ENCODE results near the gene ARMC3.
"Not testable (repeated sequence)": the region's sequence is repeated elsewhere in the genome, so short reads cannot be mapped to it uniquely, and the experiment has no call there.

The ARMC3 gene

GRCh38 chr10:23064813-23065114 is 136.9 kb downstream of the ARMC3 start:
- not testable (repeated sequence) for H3K9me3 ChIP-seq (ENCODE audit: control insufficient read depth, insufficient read depth, low read length); H3K4me3 ChIP-seq (ENCODE audit: low read depth, low read length); H3K27me3 ChIP-seq (ENCODE audit: control insufficient read depth, insufficient read depth, low read length); H3K36me3 ChIP-seq (ENCODE audit: control insufficient read depth, insufficient read depth, low read length); H3K9ac ChIP-seq (ENCODE audit: low read depth, low read length); H3K27ac ChIP-seq (ENCODE audit: low read depth, low read length)
- H3K4me1 ChIP-seq (ENCODE audit: control insufficient read depth, insufficient read depth, low read length) = peaks cover 34% of the 10 kb centered on the region

DNA sequence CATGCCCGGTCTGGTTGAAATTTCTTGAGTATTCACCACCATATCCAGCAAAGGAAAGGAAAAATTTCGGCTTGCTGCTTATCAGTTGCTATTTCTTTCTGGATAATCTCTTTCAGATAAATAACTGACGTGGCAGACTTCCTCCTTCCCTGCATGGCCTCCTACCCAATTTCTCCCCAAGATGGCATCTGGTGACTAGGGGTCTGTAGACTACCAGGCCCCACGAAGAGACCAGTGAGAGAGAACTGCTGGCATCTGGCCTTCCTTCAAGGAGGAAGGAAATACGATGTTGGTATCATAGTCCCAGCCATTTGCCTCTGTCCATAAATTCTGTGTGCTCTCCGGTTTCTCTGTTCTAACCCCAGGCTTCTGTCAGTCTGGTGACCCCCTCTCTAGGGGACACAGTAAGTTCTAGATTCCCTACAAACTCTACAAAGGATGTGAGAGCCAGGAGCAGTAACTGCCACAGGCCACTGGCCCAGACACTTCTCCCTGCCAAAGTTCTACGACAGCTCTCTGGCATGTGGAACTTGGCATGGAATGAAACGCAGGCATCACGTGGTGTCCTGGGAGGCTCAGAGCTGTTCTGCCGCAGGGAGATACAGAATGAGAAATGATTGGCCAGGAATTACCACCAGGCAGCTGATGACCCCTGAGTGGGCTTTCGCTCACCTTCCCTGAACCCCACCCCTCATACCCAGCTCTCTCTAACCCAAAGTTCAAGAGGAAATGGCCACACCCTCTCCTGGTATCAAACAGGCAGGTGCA is 137.5 kb downstream of the ARMC3 start:
- Histone ChIP-seq H3K9me3 (ENCODE audit: control insufficient read depth, insufficient read depth, low read length) (no peaks in the 10 kb centered on the region), H3K27ac (ENCODE audit: low read depth, low read length) (no peak overlapping the region), H3K9ac (ENCODE audit: low read depth, low read length) (no peak overlapping the region), H3K27me3 (ENCODE audit: control insufficient read depth, insufficient read depth, low read length) (0 out of 2 replicates have a peak, but pooled peaks cover 2% of the 10 kb centered on the region), H3K36me3 (ENCODE audit: control insufficient read depth, insufficient read depth, low read length) (no peaks in the 10 kb centered on the region), H3K4me1 (ENCODE audit: control insufficient read depth, insufficient read depth, low read length) (peaks cover 28% of the 10 kb centered on the region), H3K4me3 (ENCODE audit: low read depth, low read length) (no peak overlapping the region)

- H3K4me3 ChIP-seq (ENCODE audit: low read depth, low read length) = no peak overlapping the region
- 0 out of 2 replicates have a peak, but pooled peaks cover 2% of the 10 kb centered on the region for H3K27me3 ChIP-seq (ENCODE audit: control insufficient read depth, insufficient read depth, low read length)
- H3K9me3 ChIP-seq (ENCODE audit: control insufficient read depth, insufficient read depth, low read length) = no peaks in the 10 kb centered on the region
- H3K9ac ChIP-seq (ENCODE audit: low read depth, low read length) = no peak overlapping the region
- no peak overlapping the region for H3K27ac ChIP-seq (ENCODE audit: low read depth, low read length)
- no peaks in the 10 kb centered on the region for H3K36me3 ChIP-seq (ENCODE audit: control insufficient read depth, insufficient read depth, low read length)
- peaks cover 14% of the 10 kb centered on the region for H3K4me1 ChIP-seq (ENCODE audit: control insufficient read depth, insufficient read depth, low read length)
These were observed 139.5 kb downstream of the ARMC3 start for GRCh38 chr10:23067337-23067736.

DNA sequence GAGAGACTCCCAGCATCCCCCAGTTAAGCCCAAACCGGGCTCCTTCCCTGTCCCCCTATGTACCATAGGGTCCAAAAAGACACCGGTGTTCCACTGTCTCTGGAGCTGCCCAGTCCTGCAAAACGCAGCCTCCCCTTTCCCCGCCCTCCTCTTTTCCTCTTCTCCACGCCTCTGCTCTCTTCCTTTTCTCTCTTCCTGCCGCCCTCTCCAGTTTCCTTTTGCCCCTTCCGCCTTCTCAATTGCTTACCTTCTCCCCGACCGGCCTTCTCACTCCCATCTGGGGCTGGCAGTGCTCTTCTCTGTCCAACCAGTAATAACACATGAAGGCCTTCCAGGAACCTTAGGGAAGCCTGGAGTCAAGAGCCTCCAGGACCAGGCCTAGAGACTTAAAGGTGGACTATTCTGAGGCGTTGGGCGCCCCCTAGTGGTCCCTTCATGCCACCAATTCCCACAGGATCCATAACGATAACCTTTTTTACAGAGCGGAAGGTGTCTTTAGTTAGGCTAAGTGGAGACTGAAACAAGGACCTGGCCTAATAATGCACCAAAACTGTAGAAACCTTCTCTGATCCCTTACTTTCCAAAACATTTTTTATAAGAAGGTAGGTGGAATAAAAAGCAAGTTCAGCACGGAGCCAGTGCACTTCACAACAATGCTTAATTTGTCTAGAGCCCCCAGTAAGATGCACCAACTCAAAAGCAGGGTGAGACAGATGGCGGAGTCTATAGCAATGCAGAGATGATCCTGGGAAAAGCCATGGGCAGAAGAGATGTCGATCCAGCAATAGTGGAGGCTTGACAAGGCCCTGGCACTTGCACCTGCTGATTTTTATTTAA is 140.3 kb downstream of the ARMC3 start:
- Histone ChIP-seq H3K4me1 (ENCODE audit: control insufficient read depth, insufficient read depth, low read length) (peaks cover 10% of the 10 kb centered on the region), H3K27ac (ENCODE audit: low read depth, low read length) (no peak overlapping the region), H3K27me3 (ENCODE audit: control insufficient read depth, insufficient read depth, low read length) (0 out of 2 replicates have a peak, but pooled peaks cover 2% of the 10 kb centered on the region), H3K36me3 (ENCODE audit: control insufficient read depth, insufficient read depth, low read length) (no peaks in the 10 kb centered on the region), H3K9me3 (ENCODE audit: control insufficient read depth, insufficient read depth, low read length) (no peaks in the 10 kb centered on the region), H3K9ac (ENCODE audit: low read depth, low read length) (no peak overlapping the region), H3K4me3 (ENCODE audit: low read depth, low read length) (no peak overlapping the region)

DNA sequence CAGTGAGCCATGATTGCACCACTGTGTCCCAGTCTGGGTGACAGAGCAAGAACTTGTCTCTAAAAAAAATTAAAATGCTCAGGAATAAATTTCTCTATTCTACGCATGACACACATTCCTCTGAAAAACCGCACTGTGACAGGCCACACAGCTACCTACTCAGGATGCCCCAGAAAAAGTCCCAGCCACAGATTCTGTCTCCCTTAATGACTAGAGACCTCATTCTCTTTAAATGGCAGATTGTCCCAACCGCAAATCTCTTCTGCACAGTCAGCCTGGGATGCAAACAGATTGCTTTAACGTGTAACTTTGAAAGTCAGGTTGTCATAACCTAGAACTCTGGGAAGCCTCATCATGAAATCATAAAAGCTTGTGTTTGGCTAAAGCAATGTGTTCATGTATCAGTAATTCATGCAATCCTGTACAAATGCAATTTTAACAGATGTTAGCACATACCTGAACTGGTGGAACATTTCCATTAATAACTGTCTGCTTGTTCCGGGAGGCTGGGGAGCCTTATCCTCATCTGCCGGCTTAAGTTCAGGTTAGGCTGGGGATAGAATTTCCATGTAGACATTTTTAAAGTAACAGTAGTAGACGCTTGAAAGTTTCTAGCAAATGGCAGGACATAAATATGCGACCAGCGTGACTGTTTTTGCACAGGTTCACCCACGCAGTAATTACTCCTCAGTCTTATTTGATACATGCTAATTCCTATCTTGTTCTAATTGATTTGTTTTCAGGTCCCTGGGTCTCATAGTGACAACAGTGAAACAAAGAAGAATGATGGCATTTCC is 141.4 kb downstream of the ARMC3 start:
- Histone ChIP-seq H3K4me3 (ENCODE audit: low read depth, low read length) (no peak overlapping the region), H3K27me3 (ENCODE audit: control insufficient read depth, insufficient read depth, low read length) (no peaks in the 10 kb centered on the region), H3K27ac (ENCODE audit: low read depth, low read length) (no peak overlapping the region), H3K36me3 (ENCODE audit: control insufficient read depth, insufficient read depth, low read length) (no peaks in the 10 kb centered on the region), H3K9ac (ENCODE audit: low read depth, low read length) (no peak overlapping the region), H3K4me1 (ENCODE audit: control insufficient read depth, insufficient read depth, low read length) (no peaks in the 10 kb centered on the region), H3K9me3 (ENCODE audit: control insufficient read depth, insufficient read depth, low read length) (no peaks in the 10 kb centered on the region)

GRCh38 chr10:23070092-23070912 is 142.4 kb downstream of the ARMC3 start:
- not testable (repeated sequence) for H3K27me3 ChIP-seq (ENCODE audit: control insufficient read depth, insufficient read depth, low read length); H3K36me3 ChIP-seq (ENCODE audit: control insufficient read depth, insufficient read depth, low read length); H3K4me3 ChIP-seq (ENCODE audit: low read depth, low read length); H3K27ac ChIP-seq (ENCODE audit: low read depth, low read length); H3K4me1 ChIP-seq (ENCODE audit: control insufficient read depth, insufficient read depth, low read length); H3K9me3 ChIP-seq (ENCODE audit: control insufficient read depth, insufficient read depth, low read length); H3K9ac ChIP-seq (ENCODE audit: low read depth, low read length)

GRCh38 chr10:23070913-23071218 is 143.0 kb downstream of the ARMC3 start:
- H3K4me1 ChIP-seq (ENCODE audit: control insufficient read depth, insufficient read depth, low read length) = no peaks in the 10 kb centered on the region

DNA sequence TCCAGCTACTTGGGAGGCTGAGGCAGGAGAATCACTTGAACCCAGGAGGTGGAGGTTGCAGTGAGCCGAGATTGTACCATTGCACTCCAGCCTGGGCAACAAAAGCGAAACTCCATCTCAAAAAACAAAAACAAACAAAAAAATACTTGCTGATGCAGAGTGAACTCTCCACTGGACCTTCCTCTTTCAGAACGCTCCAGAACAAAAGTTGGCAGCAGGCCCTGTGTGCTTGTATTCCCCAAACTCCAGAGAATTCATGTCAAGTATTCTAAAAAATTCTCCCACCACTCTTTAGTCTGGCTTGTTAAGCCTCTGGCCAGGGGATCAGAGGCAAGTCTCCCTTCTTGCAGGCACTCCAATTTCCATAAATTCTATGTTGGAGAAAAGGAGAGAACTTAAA is 144.7 kb downstream of the ARMC3 start:
- not testable (repeated sequence) for H3K4me1 ChIP-seq (ENCODE audit: control insufficient read depth, insufficient read depth, low read length); H3K27me3 ChIP-seq (ENCODE audit: control insufficient read depth, insufficient read depth, low read length); H3K27ac ChIP-seq (ENCODE audit: low read depth, low read length); H3K4me3 ChIP-seq (ENCODE audit: low read depth, low read length); H3K9me3 ChIP-seq (ENCODE audit: control insufficient read depth, insufficient read depth, low read length); H3K36me3 ChIP-seq (ENCODE audit: control insufficient read depth, insufficient read depth, low read length); H3K9ac ChIP-seq (ENCODE audit: low read depth, low read length)

More at GRCh38 chr10:23070913-23071218, 143.0 kb downstream of the ARMC3 start:
- Histone ChIP-seq H3K27ac (ENCODE audit: low read depth, low read length) (no peak overlapping the region), H3K36me3 (ENCODE audit: control insufficient read depth, insufficient read depth, low read length) (no peaks in the 10 kb centered on the region), H3K9me3 (ENCODE audit: control insufficient read depth, insufficient read depth, low read length) (no peaks in the 10 kb centered on the region), H3K9ac (ENCODE audit: low read depth, low read length) (no peak overlapping the region), H3K4me3 (ENCODE audit: low read depth, low read length) (no peak overlapping the region), H3K27me3 (ENCODE audit: control insufficient read depth, insufficient read depth, low read length) (no peaks in the 10 kb centered on the region)

DNA sequence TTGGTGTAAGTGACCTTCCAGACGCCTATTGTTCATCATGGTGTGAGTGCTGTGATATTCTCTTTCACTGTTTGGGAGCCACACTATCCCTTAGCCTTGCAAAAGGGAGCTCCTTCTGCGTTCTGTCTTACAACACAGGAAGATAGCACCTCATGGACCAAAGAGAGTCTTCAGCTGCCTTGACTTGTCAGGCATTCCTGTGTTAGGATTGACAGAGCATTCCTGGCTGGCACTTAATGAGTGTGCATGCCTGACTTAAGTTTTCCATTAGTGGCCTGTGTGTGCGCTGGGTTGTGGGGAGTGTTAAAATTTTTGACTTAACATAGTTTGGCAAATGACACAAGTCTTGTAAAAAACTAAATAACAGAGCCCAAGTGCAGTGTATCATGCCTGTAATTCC is 145.7 kb downstream of the ARMC3 start:
- no peak overlapping the region for H3K4me3 ChIP-seq (ENCODE audit: low read depth, low read length)
- H3K27me3 ChIP-seq (ENCODE audit: control insufficient read depth, insufficient read depth, low read length) = no peaks in the 10 kb centered on the region
- no peaks in the 10 kb centered on the region for H3K36me3 ChIP-seq (ENCODE audit: control insufficient read depth, insufficient read depth, low read length)
- no peak overlapping the region for H3K9ac ChIP-seq (ENCODE audit: low read depth, low read length)
- no peaks in the 10 kb centered on the region for H3K9me3 ChIP-seq (ENCODE audit: control insufficient read depth, insufficient read depth, low read length)
- H3K4me1 ChIP-seq (ENCODE audit: control insufficient read depth, insufficient read depth, low read length) = no peaks in the 10 kb centered on the region
- H3K27ac ChIP-seq (ENCODE audit: low read depth, low read length) = no peak overlapping the region

GRCh38 chr10:23075672-23076071 is 147.8 kb downstream of the ARMC3 start:
- H3K4me1 ChIP-seq (ENCODE audit: control insufficient read depth, insufficient read depth, low read length) = peaks cover 6% of the 10 kb centered on the region
- H3K36me3 ChIP-seq (ENCODE audit: control insufficient read depth, insufficient read depth, low read length) = no peaks in the 10 kb centered on the region
- no peak overlapping the region for H3K9ac ChIP-seq (ENCODE audit: low read depth, low read length)
- no peaks in the 10 kb centered on the region for H3K9me3 ChIP-seq (ENCODE audit: control insufficient read depth, insufficient read depth, low read length)
- H3K4me3 ChIP-seq (ENCODE audit: low read depth, low read length) = no peak overlapping the region
- H3K27ac ChIP-seq (ENCODE audit: low read depth, low read length) = no peak overlapping the region
- no peaks in the 10 kb centered on the region for H3K27me3 ChIP-seq (ENCODE audit: control insufficient read depth, insufficient read depth, low read length)
